Neural cell (in vitro differentiated cells): ENCODE measurements around the gene PLSCR2. TPM values are rescaled to one million over a fixed set of nuclear protein-coding genes. Genes with fewer than 3 reads are reported as not detected.

Source experiments
- H2AFZ ChIP-seq: fragments of 200-600, 300-800 bp; sonication (generic), shearing (Covaris generic); 2 replicates; pipeline ENCODE4 v1.6.0; 2014; ENCODE audit warnings: low read depth, mild to moderate bottlenecking, antibody characterized with exemption, low read length, moderate library complexity
- H3F3A ChIP-seq: fragments of 200-600 bp; shearing (Covaris generic); 2 replicates; pipeline ENCODE4 v1.6.1; 2016; ENCODE audit warnings: mild to moderate bottlenecking, moderate library complexity, mixed read lengths, antibody characterized with exemption, low read length; ENCODE audit not compliant: insufficient read depth, poor library complexity, severe bottlenecking
- H3K27ac ChIP-seq: fragments of 200-600, 300-800 bp; sonication (generic), shearing (Covaris generic); 2 replicates; pipeline ENCODE4 v1.5.1; 2014; ENCODE audit warnings: mild to moderate bottlenecking, low read length, moderate library complexity
- H3K27me3 ChIP-seq: fragments of 300-800, 200-600 bp; sonication (generic), shearing (Covaris generic); 2 replicates; pipeline ENCODE4 v1.6.0; 2014; ENCODE audit warnings: mild to moderate bottlenecking, low read depth, low read length, moderate library complexity; ENCODE audit not compliant: insufficient read depth
- H3K36me3 ChIP-seq: fragments of 300-800, 200-600 bp; sonication (generic), shearing (Covaris generic); 2 replicates; pipeline ENCODE4 v1.5.1; 2014; ENCODE audit warnings: mild to moderate bottlenecking, antibody characterized with exemption, low read length, moderate library complexity; ENCODE audit not compliant: insufficient read depth
- H3K4me2 ChIP-seq: fragments of 300-800, 200-600 bp; sonication (generic), shearing (Covaris generic); 2 replicates; pipeline ENCODE4 v1.6.0; 2014; ENCODE audit warnings: mild to moderate bottlenecking, low read length
- H3K4me3 ChIP-seq: fragments of 300-800, 200-600 bp; sonication (generic), shearing (Covaris generic); 2 replicates; pipeline ENCODE4 v1.5.1; 2014; ENCODE audit warnings: mild to moderate bottlenecking, low read length, moderate library complexity
- H3K79me2 ChIP-seq: fragments of 200-600 bp; shearing (Covaris generic); replicated peaks from 2 replicates; pipeline ENCODE4 v1.6.0; 2014; ENCODE audit warnings: mild to moderate bottlenecking, low read length, moderate library complexity; ENCODE audit not compliant: insufficient read depth
- H3K9ac ChIP-seq: fragments of 300-800, 200-600 bp; sonication (generic), shearing (Covaris generic); 2 replicates; pipeline ENCODE4 v1.6.1; 2016; ENCODE audit warnings: mild to moderate bottlenecking, low read length, mixed read lengths
- H3K9me2 ChIP-seq: fragments of 200-600 bp; shearing (Covaris generic); 2 replicates; pipeline ENCODE4 v1.6.1; 2016; ENCODE audit warnings: mild to moderate bottlenecking, low read length, mixed read lengths; ENCODE audit not compliant: insufficient read depth
- H3K9me3 ChIP-seq: fragments of 200-600, 300-800 bp; sonication (generic), shearing (Covaris generic); 2 replicates; pipeline ENCODE4 v1.6.1; 2016; ENCODE audit warnings: mild to moderate bottlenecking, mixed run types, low read length, moderate library complexity, mixed read lengths
- H4K20me1 ChIP-seq: fragments of 200-600 bp; shearing (Covaris generic); 2 replicates; pipeline ENCODE4 v1.6.1; 2016; ENCODE audit warnings: mild to moderate bottlenecking, mixed run types; ENCODE audit not compliant: insufficient read depth
- CTCF ChIP-seq: fragments of 450-650 bp; IDR thresholded peaks from 2 replicates; pipeline ENCODE4 v1.5.1; 2014; ENCODE audit warnings: antibody characterized with exemption, mild to moderate bottlenecking, moderate library complexity; ENCODE audit not compliant: poor library complexity, severe bottlenecking
- EP300 ChIP-seq: fragments of 450-650 bp; conservative IDR thresholded peaks from 2 replicates; pipeline ENCODE4 v1.6.1; 2014; ENCODE audit warnings: antibody characterized with exemption, mild to moderate bottlenecking, moderate library complexity; ENCODE audit not compliant: poor library complexity, severe bottlenecking
- EZH2 ChIP-seq: fragments of 200-600, 300-800 bp; shearing (Covaris generic), sonication (generic); IDR thresholded peaks from 2 replicates; pipeline ENCODE4 v1.6.1; 2014; ENCODE audit warnings: antibody characterized with exemption, low read length, borderline replicate concordance, mild to moderate bottlenecking; ENCODE audit not compliant: insufficient read depth, poor library complexity, severe bottlenecking
- MXI1 ChIP-seq: fragments of 450-650 bp; conservative IDR thresholded peaks from 2 replicates; pipeline ENCODE4 v1.6.1; 2014; ENCODE audit warnings: antibody characterized with exemption, mild to moderate bottlenecking; ENCODE audit not compliant: poor library complexity, severe bottlenecking
- POLR2AphosphoS5 ChIP-seq: IDR thresholded peaks from 2 replicates; pipeline ENCODE4 v1.6.1; 2012
- RAD21 ChIP-seq: fragments of 450-650 bp; conservative IDR thresholded peaks from 2 replicates; pipeline ENCODE4 v1.6.1; 2014; ENCODE audit warnings: antibody characterized with exemption, mild to moderate bottlenecking, moderate library complexity
- REST ChIP-seq: IDR thresholded peaks from 2 replicates; pipeline ENCODE4 v1.6.1; 2012; ENCODE audit warnings: borderline replicate concordance
- SMC3 ChIP-seq: fragments of 450-650 bp; conservative IDR thresholded peaks from 2 replicates; pipeline ENCODE4 v1.6.1; 2014; ENCODE audit warnings: antibody characterized with exemption, mild to moderate bottlenecking, moderate library complexity; ENCODE audit not compliant: poor library complexity
- TAF1 ChIP-seq: IDR thresholded peaks from 2 replicates; pipeline ENCODE4 v1.6.1; 2012; ENCODE audit warnings: low read depth
- polyA plus RNA-seq: library from polyadenylated mRNA; depleted of rRNA; stranded (reverse); fragments of >200 nt; gene quantifications from 2 replicates; pipeline ENCODE4 v1.2.3, GENCODE V29; 2014

Gene PLSCR2
- polyA plus RNA-seq, 1 donor from 2014 or later: not detected

- no peaks in the 10 kb centered on the region for H3K79me2 ChIP-seq
- no peaks in the 10 kb centered on the region for H3F3A ChIP-seq
- H3K9ac ChIP-seq: no peak overlapping the region
- H4K20me1 ChIP-seq: no peaks in the 10 kb centered on the region
- H2AFZ ChIP-seq: no peak overlapping the region
- no peaks in the 10 kb centered on the region for H3K36me3 ChIP-seq
- H3K27ac ChIP-seq: no peak overlapping the region
- H3K9me3 ChIP-seq: no peaks in the 10 kb centered on the region
- no peak overlapping the region for H3K4me2 ChIP-seq
- no peaks in the 10 kb centered on the region for H3K9me2 ChIP-seq
- no peak for TF ChIP-seq REST
- no peak for TF ChIP-seq MXI1
- no peak for TF ChIP-seq TAF1
- TF ChIP-seq EP300: no peak
- TF ChIP-seq SMC3: no peak
- TF ChIP-seq EZH2: no peak
- TF ChIP-seq POLR2AphosphoS5: no peak
- TF ChIP-seq RAD21: no peak
- TF ChIP-seq CTCF: no peak
- H3K27me3 ChIP-seq: no peaks in the 10 kb centered on the region
- H3K4me3 ChIP-seq: no peak overlapping the region
Observed at GRCh38 chr3:146466604-146467003, 2.8 kb downstream of the PLSCR2 start.

GRCh38 chr3:146465693-146466465 lies 3.5 kb downstream of the PLSCR2 start:
- Histone ChIP-seq H3K4me2 (no peak overlapping the region), H3K9me3 (no peaks in the 10 kb centered on the region), H4K20me1 (no peaks in the 10 kb centered on the region), H3K9ac (no peak overlapping the region), H3K27ac (no peak overlapping the region), H3F3A (no peaks in the 10 kb centered on the region), H2AFZ (no peak overlapping the region), H3K27me3 (no peaks in the 10 kb centered on the region), H3K36me3 (no peaks in the 10 kb centered on the region), H3K79me2 (no peaks in the 10 kb centered on the region), H3K9me2 (no peaks in the 10 kb centered on the region), H3K4me3 (no peak overlapping the region)
- TF ChIP-seq EZH2 (no peak), TAF1 (no peak), CTCF (no peak), REST (no peak), EP300 (no peak)
